GM12878 (cell line): ENCODE measurements around the gene SLC6A20. TPM values are rescaled to one million over a fixed set of nuclear protein-coding genes. Genes with fewer than 3 reads are reported as not detected.

Source experiments
- ASH2L ChIP-seq: fragments of 300-600, 200-600 bp; sonication (generic); IDR thresholded peaks from 2 replicates; pipeline ENCODE4 v1.6.1; 2017; ENCODE audit warnings: low read depth, mild to moderate bottlenecking, borderline replicate concordance
- CHD2 ChIP-seq: IDR thresholded peaks from 2 replicates; pipeline ENCODE4 v1.6.1; 2011; ENCODE audit warnings: low read depth, low read length, improper control_type of control experiment, borderline replicate concordance
- CREB1 ChIP-seq: IDR thresholded peaks from 2 replicates; pipeline ENCODE4 v1.6.1; 2012; ENCODE audit warnings: low read depth, mild to moderate bottlenecking, inconsistent platforms
- CREM ChIP-seq: IDR thresholded peaks from 2 replicates; pipeline ENCODE4 v1.6.1; 2014; ENCODE audit warnings: antibody characterized with exemption, low read depth
- E4F1 ChIP-seq: fragments of 450-650 bp; IDR thresholded peaks from 2 replicates; pipeline ENCODE4 v1.6.1; 2018; ENCODE audit warnings: borderline replicate concordance, mild to moderate bottlenecking; ENCODE audit not compliant: partially characterized antibody
- EGR1 ChIP-seq, 2 experiments: IDR thresholded peaks; 1 replicate in 1 of 2; 2 replicates in 1 of 2; pipeline ENCODE4 v1.6.1; 2011 to 2012; ENCODE audit warnings: low read depth in 2 of 2, low read length in 2 of 2, borderline replicate concordance in 1 of 2, mild to moderate bottlenecking in 1 of 2, moderate library complexity in 1 of 2
- FOS ChIP-seq: IDR thresholded peaks from 3 replicates; pipeline ENCODE4 v1.6.1; 2011; ENCODE audit warnings: borderline replicate concordance; ENCODE audit not compliant: insufficient read length; ENCODE audit errors: extremely low read depth
- GATAD2B ChIP-seq: fragments of 450-650 bp; conservative IDR thresholded peaks from 2 replicates; pipeline ENCODE4 v1.6.1; 2017; ENCODE audit warnings: low read depth, mild to moderate bottlenecking, moderate library complexity
- HSF1 ChIP-seq: fragments of 150-350 bp; IDR thresholded peaks from 2 replicates; pipeline ENCODE4 v1.6.1; 2014; ENCODE audit warnings: mild to moderate bottlenecking, low read depth, low read length
- IKZF1 ChIP-seq: fragments of 450-650 bp; conservative IDR thresholded peaks from 2 replicates; pipeline ENCODE4 v1.6.1; 2017; ENCODE audit warnings: antibody characterized with exemption, mild to moderate bottlenecking
- IRF3 ChIP-seq: fragments of 450-650 bp; IDR thresholded peaks from 2 replicates; pipeline ENCODE4 v1.6.1; 2014; ENCODE audit warnings: mild to moderate bottlenecking
- IRF4 ChIP-seq: IDR thresholded peaks from 2 replicates; pipeline ENCODE4 v1.6.1; 2011; ENCODE audit warnings: low read depth, low read length
- JUNB ChIP-seq: IDR thresholded peaks from 2 replicates; pipeline ENCODE4 v1.6.1; 2016; ENCODE audit warnings: antibody characterized with exemption, mild to moderate bottlenecking
- NBN ChIP-seq: fragments of 450-650 bp; IDR thresholded peaks from 2 replicates; pipeline ENCODE4 v1.6.1; 2016
- NR2F1 ChIP-seq: fragments of 450-650 bp; conservative IDR thresholded peaks from 2 replicates; pipeline ENCODE4 v1.6.1; 2017; ENCODE audit warnings: mild to moderate bottlenecking
- PAX5 ChIP-seq: IDR thresholded peaks from 2 replicates; pipeline ENCODE4 v1.6.1; 2011; ENCODE audit warnings: low read depth, low read length, borderline replicate concordance
- SMAD1 ChIP-seq: fragments of 450-650 bp; IDR thresholded peaks from 2 replicates; pipeline ENCODE4 v1.6.1; 2018; ENCODE audit warnings: mild to moderate bottlenecking, low read depth; ENCODE audit not compliant: partially characterized antibody
- SRF ChIP-seq, 2 experiments: IDR thresholded peaks; 2 replicates each; pipeline ENCODE4 v1.6.1; 2011; ENCODE audit warnings: low read depth in 2 of 2, low read length in 2 of 2, mild to moderate bottlenecking in 1 of 2, moderate library complexity in 1 of 2
- TCF3 ChIP-seq: IDR thresholded peaks from 2 replicates; pipeline ENCODE4 v1.6.1; 2012; ENCODE audit warnings: low read depth, mild to moderate bottlenecking, low read length, borderline replicate concordance; ENCODE audit not compliant: insufficient read depth
- ZBTB33 ChIP-seq: fragments of 450-650 bp; IDR thresholded peaks from 2 replicates; pipeline ENCODE4 v1.6.1; 2017; ENCODE audit warnings: mild to moderate bottlenecking
- ZNF207 ChIP-seq: fragments of 450-650 bp; IDR thresholded peaks from 2 replicates; pipeline ENCODE4 v1.6.1; 2014; ENCODE audit warnings: antibody characterized with exemption, mild to moderate bottlenecking, borderline replicate concordance
- ZNF24 ChIP-seq: fragments of 450-650 bp; IDR thresholded peaks from 2 replicates; pipeline ENCODE4 v1.6.1; 2017; ENCODE audit warnings: antibody characterized with exemption, mild to moderate bottlenecking
- polyA plus RNA-seq, 11 experiments: library from polyadenylated mRNA; depleted of rRNA in 4 of 11; unstranded in 6 of 11; stranded (reverse) in 5 of 11; fragments of >200 nt; fragmentation: Nextera tagmentation in 4 of 11; fragmentation: Illumina TruSeq in 1 of 11; extraction: Ambion mirVana in 4 of 11; extraction: Trizol in 1 of 11; gene quantifications; 1 replicate in 1 of 11; 2 replicates in 10 of 11; pipeline versions ENCODE4 v1.2.1 to v1.2.3, GENCODE V29; 2011 to 2016; ENCODE audit warnings: inconsistent platforms in 2 of 11, missing spikeins in 2 of 11, low read depth in 1 of 11
- total RNA-seq, 4 experiments: library from RNA; depleted of rRNA in 3 of 4; stranded (reverse); fragments of >200 nt in 3 of 4; fragmentation: Illumina TruSeq in 1 of 4; extraction: Trizol in 1 of 4; gene quantifications; 2 replicates each; pipeline versions ENCODE4 v1.2.1 to v1.2.3, GENCODE V29; 2013 to 2021

Gene SLC6A20
- total and polyA plus RNA-seq, 10 of the 15 experiments (the other 5 are each of a cell fraction or from before 2014, with no cell fraction given): 0.31 to 4.1 (median 1.1) TPM

GRCh38 chr3:45841757-45842491, 45.6 kb upstream of the SLC6A20 start, which contains the start of gene LZTFL1 (continued):
- TF ChIP-seq IRF4: peak; percentile 42; the same call in 1 of the 2 replicates
- TF ChIP-seq IKZF1: peak; percentile 42; the same call in 1 of the 2 replicates
- peak; percentile 23; the same call in 1 of the 2 replicates for TF ChIP-seq CREM
- no peak for TF ChIP-seq ZBTB33
- TF ChIP-seq E4F1: peak; percentile 28
- TF ChIP-seq EGR1 (IDR thresholded peaks at IDR 0.05; ENCODE audit: borderline replicate concordance in 1 of 2, low read depth in 2 of 2, low read length in 2 of 2): 0 out of 3 replicates have a peak, but pooled peaks of 1 of the 2 experiments have one; percentile 2
- peak; percentile 75; the same call in 1 of the 2 replicates for TF ChIP-seq CHD2
- no peak for TF ChIP-seq PAX5
- peak; percentile 34; the same call in 1 of the 2 replicates for TF ChIP-seq NBN
- no peak for TF ChIP-seq GATAD2B
- TF ChIP-seq ZNF24: peak; percentile 85
- TF ChIP-seq SMAD1: no peak
- TF ChIP-seq TCF3: no peak
- no peak for TF ChIP-seq ASH2L
- TF ChIP-seq SRF (IDR thresholded peaks at IDR 0.05; ENCODE audit: low read depth in 2 of 2, low read length in 2 of 2): no peak
- no peak for TF ChIP-seq NR2F1
- peak; percentile 16; the same call in 1 of the 2 replicates for TF ChIP-seq JUNB
- TF ChIP-seq FOS: peak; percentile 65
- peak; percentile 71; the same call in 1 of the 2 replicates for TF ChIP-seq IRF3
- no peak for TF ChIP-seq ZNF207
- TF ChIP-seq HSF1: no peak
- TF ChIP-seq CREB1: peak; percentile 79
